HEK293 (cell line): ENCODE data around the gene COX7A2L.

Experiments
- CTCF ChIA-PET: fragments of 350-600 bp; formaldehyde crosslinking; extraction: SDS; loops from one replicate; lab custom pipeline; 2021; ENCODE audit warnings: antibody characterized with exemption; lab: Yijun Ruan, JAX
- POLR2A ChIA-PET: fragments of 300-600 bp; formaldehyde crosslinking; extraction: SDS; loops from one replicate; lab custom pipeline; 2020; ENCODE audit warnings: antibody characterized with exemption, inconsistent platforms; lab: Yijun Ruan, JAX
- H3K27ac ChIP-seq: fragments of 200-500 bp; sonication (Bioruptor generic); 2 replicates; pipeline ENCODE4 v1.5.1; 2014; ENCODE audit warnings: low read depth, low read length, control low read depth, inconsistent platforms; ENCODE audit errors: extremely low read depth
- H3K36me3 ChIP-seq, 2 experiments: fragments of 200-500 bp in 1 of 2; sonication (Bioruptor generic) in 1 of 2; 1 replicate in 1 of 2; 2 replicates in 1 of 2; pipeline ENCODE4 v1.5.1; 2014 to 2017; ENCODE audit warnings: inconsistent platforms in 2 of 2, low read length in 2 of 2; ENCODE audit not compliant: control insufficient read depth in 2 of 2, insufficient read depth in 1 of 2
- H3K4me1 ChIP-seq: fragments of 200-500 bp; sonication (Bioruptor generic); 2 replicates; pipeline ENCODE4 v1.5.1; 2014; ENCODE audit warnings: mild to moderate bottlenecking, low read length, inconsistent platforms; ENCODE audit not compliant: control insufficient read depth, insufficient read depth
- H3K4me3 ChIP-seq: 2 replicates; pipeline ENCODE4 v1.5.1; 2011; ENCODE audit warnings: low read depth, mild to moderate bottlenecking, control low read depth, low read length, moderate library complexity
- H3K9me3 ChIP-seq: fragments of 200-500 bp; sonication (Bioruptor generic); 2 replicates; pipeline ENCODE4 v1.5.1; 2014; ENCODE audit warnings: low read depth, low read length, inconsistent platforms; ENCODE audit not compliant: control insufficient read depth, insufficient read depth
- BCL6B ChIP-seq: fragments of 450-650 bp; formaldehyde crosslinking; IDR thresholded peaks from 2 replicates; pipeline ENCODE4 v1.5.1; 2017; ENCODE audit warnings: missing biosample characterization, missing genetic modification characterization
- MYNN ChIP-seq: fragments of 450-650 bp; formaldehyde crosslinking; IDR thresholded peaks from 2 replicates; pipeline ENCODE4 v1.5.1; 2016; ENCODE audit warnings: missing biosample characterization, missing genetic modification characterization, borderline replicate concordance
- PRDM1 ChIP-seq: fragments of 450-650 bp; formaldehyde crosslinking; IDR thresholded peaks from 2 replicates; pipeline ENCODE4; 2016; ENCODE audit warnings: missing biosample characterization, missing genetic modification characterization
- ZBTB17 ChIP-seq: fragments of 450-650 bp; formaldehyde crosslinking; IDR thresholded peaks from 2 replicates; pipeline ENCODE4 v1.5.1; 2016; ENCODE audit warnings: missing biosample characterization, missing genetic modification characterization
- ZBTB8A ChIP-seq: fragments of 450-650 bp; formaldehyde crosslinking; IDR thresholded peaks from 2 replicates; pipeline ENCODE4 v1.5.1; 2016; ENCODE audit warnings: missing biosample characterization, missing genetic modification characterization
- ZFP69B ChIP-seq: fragments of 450-650 bp; formaldehyde crosslinking; IDR thresholded peaks from 2 replicates; pipeline ENCODE4 v1.5.1; 2016; ENCODE audit warnings: missing biosample characterization, missing genetic modification characterization
- ZNF157 ChIP-seq: fragments of 450-650 bp; formaldehyde crosslinking; IDR thresholded peaks from 2 replicates; pipeline ENCODE4 v1.5.1; 2016; ENCODE audit warnings: missing biosample characterization, missing genetic modification characterization
- ZNF19 ChIP-seq: fragments of 450-650 bp; formaldehyde crosslinking; IDR thresholded peaks from 2 replicates; pipeline ENCODE4; 2016; ENCODE audit warnings: missing biosample characterization, missing genetic modification characterization, low read depth
- ZNF24 ChIP-seq: fragments of 450-650 bp; formaldehyde crosslinking; IDR thresholded peaks from 2 replicates; pipeline ENCODE4 v1.5.1; 2016; ENCODE audit warnings: missing biosample characterization, missing genetic modification characterization
- ZNF391 ChIP-seq: fragments of 450-650 bp; formaldehyde crosslinking; IDR thresholded peaks from 2 replicates; pipeline ENCODE4 v1.5.1; 2016; ENCODE audit warnings: low read depth, missing biosample characterization, missing genetic modification characterization, borderline replicate concordance
- ZNF394 ChIP-seq: fragments of 450-650 bp; formaldehyde crosslinking; IDR thresholded peaks from 2 replicates; pipeline ENCODE4 v1.5.1; 2016; ENCODE audit warnings: missing biosample characterization, missing genetic modification characterization, mild to moderate bottlenecking, moderate library complexity, borderline replicate concordance
- ZNF426 ChIP-seq: fragments of 450-650 bp; formaldehyde crosslinking; IDR thresholded peaks from 2 replicates; pipeline ENCODE4 v1.5.1; 2017; ENCODE audit warnings: missing biosample characterization, missing genetic modification characterization, mild to moderate bottlenecking, inconsistent platforms, moderate library complexity
- ZNF510 ChIP-seq: fragments of 450-650 bp; formaldehyde crosslinking; IDR thresholded peaks from 2 replicates; pipeline ENCODE4 v1.5.1; 2018; ENCODE audit warnings: mild to moderate bottlenecking, missing genetic modification characterization, missing biosample characterization; ENCODE audit not compliant: insufficient replicate concordance
- ZNF513 ChIP-seq: fragments of 450-650 bp; IDR thresholded peaks from 2 replicates; pipeline ENCODE4 v1.5.1; 2018; ENCODE audit warnings: missing biosample characterization, missing genetic modification characterization
- ZNF558 ChIP-seq: fragments of 450-650 bp; formaldehyde crosslinking; IDR thresholded peaks from 2 replicates; pipeline ENCODE4 v1.5.1; 2016; ENCODE audit warnings: missing biosample characterization, missing genetic modification characterization
- ZNF561 ChIP-seq: fragments of 450-650 bp; IDR thresholded peaks from 2 replicates; pipeline ENCODE4 v1.5.1; 2018; ENCODE audit warnings: missing biosample characterization, missing genetic modification characterization, borderline replicate concordance
- ZNF626 ChIP-seq: fragments of 450-650 bp; sonication (Bioruptor Pico); formaldehyde crosslinking; IDR thresholded peaks from 2 replicates; pipeline ENCODE4 v1.5.1; 2018; ENCODE audit warnings: missing biosample characterization, missing genetic modification characterization, inconsistent platforms
- ZNF654 ChIP-seq: fragments of 450-650 bp; formaldehyde crosslinking; IDR thresholded peaks from 2 replicates; pipeline ENCODE4 v1.5.1; 2016; ENCODE audit warnings: low read depth, missing biosample characterization, missing genetic modification characterization
- ZNF664 ChIP-seq: fragments of 450-650 bp; formaldehyde crosslinking; IDR thresholded peaks from 2 replicates; pipeline ENCODE4 v1.5.1; 2016; ENCODE audit warnings: missing biosample characterization, missing genetic modification characterization
- ZNF677 ChIP-seq: fragments of 450-650 bp; IDR thresholded peaks from 2 replicates; pipeline ENCODE4 v1.5.0; 2018; ENCODE audit warnings: missing biosample characterization, mild to moderate bottlenecking, missing genetic modification characterization, moderate library complexity
- ZNF701 ChIP-seq: fragments of 450-650 bp; formaldehyde crosslinking; IDR thresholded peaks from 2 replicates; pipeline ENCODE4 v1.5.1; 2016; ENCODE audit warnings: missing biosample characterization, missing genetic modification characterization
- TF ChIP-seq, protein P1 (sequence below): fragments of 450-650 bp; IDR thresholded peaks from 2 replicates; pipeline ENCODE4 v1.5.1; 2018; ENCODE audit warnings: missing biosample characterization, mild to moderate bottlenecking, missing genetic modification characterization
- TF ChIP-seq, protein P2 (sequence below): fragments of 450-650 bp; formaldehyde crosslinking; IDR thresholded peaks from 2 replicates; pipeline ENCODE4 v1.5.1; 2016; ENCODE audit warnings: missing biosample characterization, missing genetic modification characterization

Gene COX7A2L

DNA sequence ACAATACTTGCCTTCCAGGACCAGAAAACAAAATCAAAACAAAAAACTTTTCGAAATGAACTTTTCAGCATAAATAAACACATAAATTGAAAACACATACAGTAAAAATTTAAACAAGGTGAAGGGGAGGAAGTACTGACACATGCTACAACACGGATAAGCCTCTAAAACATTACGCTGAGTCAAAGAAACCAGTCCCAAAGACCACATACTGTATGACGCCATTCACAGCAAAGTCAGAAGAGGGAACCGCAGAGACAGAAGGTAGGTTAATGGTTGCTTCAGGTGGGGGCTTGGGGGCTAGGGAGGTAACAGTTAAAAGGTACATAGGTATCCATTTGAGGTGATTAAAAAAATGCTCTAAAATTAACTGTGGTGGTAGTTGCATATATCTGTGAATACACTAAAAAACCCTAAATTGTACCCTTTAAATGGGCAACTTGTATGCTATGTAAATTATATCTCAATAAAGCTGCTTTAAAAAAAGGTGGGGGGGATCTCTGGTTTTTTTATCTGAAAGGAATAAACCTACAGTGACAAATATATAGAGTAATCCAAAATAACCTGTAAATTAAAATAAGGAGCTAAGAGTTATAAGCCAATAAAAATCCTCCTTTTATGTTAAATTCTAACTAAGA lies 7.1 kb downstream of the COX7A2L start:
- H3K4me3 ChIP-seq: no peak overlapping the region
- ChIA-PET POLR2A (no interaction called here), CTCF (interaction anchor here (1.0 to 1.4 kb wide), 2 partner anchors 25 to 194 kb away, joined by 3 to 4 read pairs; no protein-coding TSS in a partner anchor)
- H3K9me3 ChIP-seq: no peaks in the 10 kb centered on the region
- peaks cover 8 to 36% of the 10 kb centered on the region in 2 experiments for H3K36me3 ChIP-seq
- no peak overlapping the region for H3K27ac ChIP-seq
- TF ChIP-seq ZNF426 (tag by site-specific recombination): no peak
- no peak for TF ChIP-seq ZNF157 (tag by site-specific recombination)
- TF ChIP-seq ZNF664: peak; percentile 70; the same call in 1 of the 2 replicates
- no peak for TF ChIP-seq ZNF394
- no peak for TF ChIP-seq ZNF558 (tag by site-specific recombination)
- H3K4me1 ChIP-seq: no peaks in the 10 kb centered on the region

DNA sequence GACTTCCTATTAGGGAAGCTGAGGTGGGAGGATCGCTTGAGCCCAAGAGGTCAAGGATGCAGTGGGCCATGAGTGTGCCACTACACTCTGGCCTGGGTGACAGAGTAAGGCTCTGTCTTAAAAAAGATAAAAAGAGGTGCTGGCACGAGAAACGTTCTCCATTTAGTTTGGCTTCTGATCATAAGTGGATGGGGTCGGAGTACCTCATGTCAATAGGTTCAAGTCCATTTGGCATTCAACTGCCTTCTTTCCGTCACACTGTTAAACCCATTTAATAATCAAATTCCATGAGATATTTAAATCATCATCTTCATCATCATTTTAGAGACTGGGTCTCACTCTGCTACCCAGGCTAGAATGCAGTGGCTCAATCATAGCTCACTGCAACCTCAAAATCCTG lies 9.2 kb downstream of the COX7A2L start:
- no peak overlapping the region for H3K4me3 ChIP-seq
- no peak for TF ChIP-seq ZNF626 (tag by site-specific recombination)
- no peak for TF ChIP-seq ZNF677
- no peak for TF ChIP-seq ZNF558 (tag by site-specific recombination)
- TF ChIP-seq, all 188 proteins: peak for 0
- no peaks in the 10 kb centered on the region for H3K9me3 ChIP-seq
- ChIA-PET CTCF (interaction anchor here (0.9 to 2.0 kb wide), 2 partner anchors 9 to 13 kb away, joined by 3 to 5 read pairs; no protein-coding TSS in a partner anchor), POLR2A (interaction anchor here (1.1 kb wide), 1 partner anchor 13 kb away, joined by 3 read pairs; no protein-coding TSS in a partner anchor)
- no peaks in the 10 kb centered on the region for H3K4me1 ChIP-seq
- no peak overlapping the region for H3K27ac ChIP-seq
- peaks cover 8 to 43% of the 10 kb centered on the region in 2 experiments for H3K36me3 ChIP-seq

DNA sequence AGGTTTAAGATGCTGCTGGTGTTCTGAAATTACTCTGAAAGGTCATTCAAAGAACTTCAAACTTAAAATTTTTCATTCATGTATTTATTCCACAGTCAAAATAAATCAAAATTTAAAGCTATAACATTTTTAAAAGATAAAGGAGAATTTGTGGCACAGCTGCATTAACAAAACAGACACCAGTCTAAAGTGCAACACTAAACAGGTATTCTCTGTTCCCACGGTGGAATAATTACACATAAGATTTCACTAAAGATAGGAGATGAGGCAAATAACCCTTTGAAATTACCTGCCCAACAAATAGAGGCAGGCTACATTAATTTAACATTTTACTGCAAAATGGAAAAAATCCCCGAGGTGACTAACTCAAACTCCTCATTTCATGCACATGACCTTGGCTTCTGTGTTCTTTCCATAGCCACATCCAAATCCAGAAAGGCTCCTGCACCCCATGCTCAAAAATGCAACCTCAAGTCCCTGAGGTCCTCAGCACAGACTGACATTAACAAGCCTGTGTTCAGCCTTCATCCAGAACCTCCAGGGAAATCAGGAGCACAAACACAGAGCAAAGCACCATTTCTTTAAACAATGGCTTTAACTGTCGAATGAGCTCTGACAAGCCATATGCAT lies 10.5 kb downstream of the COX7A2L start:
- Histone ChIP-seq H3K4me1 (no peaks in the 10 kb centered on the region), H3K27ac (no peak overlapping the region), H3K36me3 (peaks cover 8 to 53% of the 10 kb centered on the region in 2 experiments), H3K9me3 (no peaks in the 10 kb centered on the region), H3K4me3 (no peak overlapping the region)
- no peak for TF ChIP-seq BCL6B (tag by site-specific recombination)
- no peak for TF ChIP-seq ZNF510
- TF ChIP-seq PRDM1: no peak
- TF ChIP-seq ZBTB17 (tag by site-specific recombination): no peak
- TF ChIP-seq ZNF24 (tag by site-specific recombination): no peak
- no peak for TF ChIP-seq MYNN (tag by site-specific recombination)
- TF ChIP-seq, protein P1, sequence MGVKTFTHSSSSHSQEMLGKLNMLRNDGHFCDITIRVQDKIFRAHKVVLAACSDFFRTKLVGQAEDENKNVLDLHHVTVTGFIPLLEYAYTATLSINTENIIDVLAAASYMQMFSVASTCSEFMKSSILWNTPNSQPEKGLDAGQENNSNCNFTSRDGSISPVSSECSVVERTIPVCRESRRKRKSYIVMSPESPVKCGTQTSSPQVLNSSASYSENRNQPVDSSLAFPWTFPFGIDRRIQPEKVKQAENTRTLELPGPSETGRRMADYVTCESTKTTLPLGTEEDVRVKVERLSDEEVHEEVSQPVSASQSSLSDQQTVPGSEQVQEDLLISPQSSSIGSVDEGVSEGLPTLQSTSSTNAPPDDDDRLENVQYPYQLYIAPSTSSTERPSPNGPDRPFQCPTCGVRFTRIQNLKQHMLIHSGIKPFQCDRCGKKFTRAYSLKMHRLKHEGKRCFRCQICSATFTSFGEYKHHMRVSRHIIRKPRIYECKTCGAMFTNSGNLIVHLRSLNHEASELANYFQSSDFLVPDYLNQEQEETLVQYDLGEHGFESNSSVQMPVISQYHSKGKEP (tag by site-specific recombination): no peak
- TF ChIP-seq, protein P2, sequence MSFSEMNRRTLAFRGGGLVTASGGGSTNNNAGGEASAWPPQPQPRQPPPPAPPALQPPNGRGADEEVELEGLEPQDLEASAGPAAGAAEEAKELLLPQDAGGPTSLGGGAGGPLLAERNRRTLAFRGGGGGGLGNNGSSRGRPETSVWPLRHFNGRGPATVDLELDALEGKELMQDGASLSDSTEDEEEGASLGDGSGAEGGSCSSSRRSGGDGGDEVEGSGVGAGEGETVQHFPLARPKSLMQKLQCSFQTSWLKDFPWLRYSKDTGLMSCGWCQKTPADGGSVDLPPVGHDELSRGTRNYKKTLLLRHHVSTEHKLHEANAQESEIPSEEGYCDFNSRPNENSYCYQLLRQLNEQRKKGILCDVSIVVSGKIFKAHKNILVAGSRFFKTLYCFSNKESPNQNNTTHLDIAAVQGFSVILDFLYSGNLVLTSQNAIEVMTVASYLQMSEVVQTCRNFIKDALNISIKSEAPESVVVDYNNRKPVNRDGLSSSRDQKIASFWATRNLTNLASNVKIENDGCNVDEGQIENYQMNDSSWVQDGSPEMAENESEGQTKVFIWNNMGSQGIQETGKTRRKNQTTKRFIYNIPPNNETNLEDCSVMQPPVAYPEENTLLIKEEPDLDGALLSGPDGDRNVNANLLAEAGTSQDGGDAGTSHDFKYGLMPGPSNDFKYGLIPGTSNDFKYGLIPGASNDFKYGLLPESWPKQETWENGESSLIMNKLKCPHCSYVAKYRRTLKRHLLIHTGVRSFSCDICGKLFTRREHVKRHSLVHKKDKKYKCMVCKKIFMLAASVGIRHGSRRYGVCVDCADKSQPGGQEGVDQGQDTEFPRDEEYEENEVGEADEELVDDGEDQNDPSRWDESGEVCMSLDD: no peak
- TF ChIP-seq ZBTB8A: no peak
- TF ChIP-seq ZNF391: no peak
- no peak for TF ChIP-seq ZNF561 (tag by site-specific recombination)
- TF ChIP-seq ZFP69B (tag by site-specific recombination): no peak
- TF ChIP-seq ZNF513 (tag by site-specific recombination): no peak
- no peak for TF ChIP-seq ZNF701 (tag by site-specific recombination)
- TF ChIP-seq ZNF19 (tag by site-specific recombination): no peak
- TF ChIP-seq ZNF654 (tag by site-specific recombination): no peak
- CTCF ChIA-PET: interaction anchor here (2.0 kb wide), 1 partner anchor 8 kb away, joined by 5 read pairs; no protein-coding TSS in a partner anchor
- POLR2A ChIA-PET: no interaction called here
